WI38 (cell line): ENCODE measurements around the gene MAD1L1.
"Not testable (repeated sequence)": the region's sequence is repeated elsewhere in the genome, so short reads cannot be mapped to it uniquely, and the experiment has no call there.

Source experiments
- H3K4me3 ChIP-seq: 2 replicates; pipeline ENCODE4 v1.5.1; 2011; ENCODE audit warnings: low read depth, mild to moderate bottlenecking, control low read depth, low read length
- TF ChIP-seq, protein P1 (sequence below): IDR thresholded peaks from 2 replicates; pipeline ENCODE4 v1.5.1; 2012; ENCODE audit warnings: low read depth, mild to moderate bottlenecking, control low read depth, low read length

MAD1L1 gene

DNA sequence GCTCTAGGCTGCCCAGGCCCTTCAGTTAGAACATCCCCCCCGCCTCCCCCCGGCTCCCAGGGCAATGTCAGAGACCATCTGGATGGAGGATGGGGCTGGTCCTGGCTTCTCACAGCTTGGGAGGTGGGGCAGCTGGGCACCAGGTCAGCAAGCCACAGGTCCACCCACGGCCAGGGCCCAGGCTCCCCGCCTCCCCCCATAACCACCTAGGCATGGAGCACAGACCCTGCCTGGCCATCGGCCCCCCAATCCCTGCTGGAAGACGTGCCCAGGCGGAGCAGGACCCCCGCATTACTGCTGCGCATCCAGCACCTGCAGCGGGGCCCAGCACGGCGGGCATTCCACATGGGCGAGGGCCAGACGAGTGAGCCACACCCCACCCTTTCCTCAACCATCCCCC lies 393.0 kb downstream of the MAD1L1 start:
- TF ChIP-seq, protein P1, sequence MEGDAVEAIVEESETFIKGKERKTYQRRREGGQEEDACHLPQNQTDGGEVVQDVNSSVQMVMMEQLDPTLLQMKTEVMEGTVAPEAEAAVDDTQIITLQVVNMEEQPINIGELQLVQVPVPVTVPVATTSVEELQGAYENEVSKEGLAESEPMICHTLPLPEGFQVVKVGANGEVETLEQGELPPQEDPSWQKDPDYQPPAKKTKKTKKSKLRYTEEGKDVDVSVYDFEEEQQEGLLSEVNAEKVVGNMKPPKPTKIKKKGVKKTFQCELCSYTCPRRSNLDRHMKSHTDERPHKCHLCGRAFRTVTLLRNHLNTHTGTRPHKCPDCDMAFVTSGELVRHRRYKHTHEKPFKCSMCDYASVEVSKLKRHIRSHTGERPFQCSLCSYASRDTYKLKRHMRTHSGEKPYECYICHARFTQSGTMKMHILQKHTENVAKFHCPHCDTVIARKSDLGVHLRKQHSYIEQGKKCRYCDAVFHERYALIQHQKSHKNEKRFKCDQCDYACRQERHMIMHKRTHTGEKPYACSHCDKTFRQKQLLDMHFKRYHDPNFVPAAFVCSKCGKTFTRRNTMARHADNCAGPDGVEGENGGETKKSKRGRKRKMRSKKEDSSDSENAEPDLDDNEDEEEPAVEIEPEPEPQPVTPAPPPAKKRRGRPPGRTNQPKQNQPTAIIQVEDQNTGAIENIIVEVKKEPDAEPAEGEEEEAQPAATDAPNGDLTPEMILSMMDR, result no peak
- H3K4me3 ChIP-seq, result no peak overlapping the region

DNA sequence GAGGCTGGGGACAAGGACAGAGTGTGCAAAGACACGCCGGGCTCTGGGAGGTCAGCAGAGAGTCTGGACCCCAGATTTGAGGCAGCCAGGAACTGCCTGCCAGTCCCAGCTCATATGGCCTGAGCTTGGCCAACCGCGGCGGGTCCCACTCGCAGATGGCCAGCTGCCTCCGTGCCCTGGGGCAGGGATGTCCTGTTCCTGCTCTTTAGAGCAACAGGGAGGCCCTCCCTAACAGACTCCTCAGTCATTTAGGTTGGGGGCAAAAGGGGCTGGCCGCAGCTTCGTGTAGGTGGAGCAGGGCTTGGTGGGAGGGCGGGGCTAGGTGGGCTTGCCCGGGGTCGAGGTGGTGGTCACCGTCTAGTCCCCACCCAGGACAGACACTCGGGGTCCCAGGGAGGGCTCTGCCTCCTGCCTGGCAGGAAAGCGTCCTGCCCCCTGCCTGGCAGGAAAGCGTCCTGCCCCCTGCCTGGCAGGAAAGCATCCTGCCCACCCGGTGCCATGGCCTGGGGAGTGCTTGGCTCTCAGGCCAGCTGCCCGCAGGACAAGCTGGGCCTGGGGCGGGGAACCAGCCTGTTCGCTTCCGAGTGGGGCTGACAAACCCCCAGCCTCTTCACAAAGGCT lies 393.7 kb downstream of the MAD1L1 start:
- H3K4me3 ChIP-seq, result not testable (repeated sequence)

DNA sequence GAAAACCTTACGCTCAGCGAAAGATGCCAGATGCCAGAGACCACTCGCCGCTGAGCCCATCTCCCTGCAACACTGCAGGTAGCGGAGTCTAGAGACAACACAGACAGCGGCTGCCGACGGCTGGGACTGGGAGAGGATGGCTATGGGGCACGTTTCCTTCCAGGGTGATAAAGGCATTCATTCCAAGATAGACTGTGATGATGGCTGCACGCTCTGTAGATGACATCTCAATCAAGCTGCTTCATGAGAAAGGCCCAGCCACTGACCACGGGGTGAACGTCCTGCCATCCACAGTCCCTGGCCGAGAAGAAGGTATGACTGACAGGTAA lies 394.2 kb downstream of the MAD1L1 start:
- H3K4me3 ChIP-seq, result not testable (repeated sequence)

DNA sequence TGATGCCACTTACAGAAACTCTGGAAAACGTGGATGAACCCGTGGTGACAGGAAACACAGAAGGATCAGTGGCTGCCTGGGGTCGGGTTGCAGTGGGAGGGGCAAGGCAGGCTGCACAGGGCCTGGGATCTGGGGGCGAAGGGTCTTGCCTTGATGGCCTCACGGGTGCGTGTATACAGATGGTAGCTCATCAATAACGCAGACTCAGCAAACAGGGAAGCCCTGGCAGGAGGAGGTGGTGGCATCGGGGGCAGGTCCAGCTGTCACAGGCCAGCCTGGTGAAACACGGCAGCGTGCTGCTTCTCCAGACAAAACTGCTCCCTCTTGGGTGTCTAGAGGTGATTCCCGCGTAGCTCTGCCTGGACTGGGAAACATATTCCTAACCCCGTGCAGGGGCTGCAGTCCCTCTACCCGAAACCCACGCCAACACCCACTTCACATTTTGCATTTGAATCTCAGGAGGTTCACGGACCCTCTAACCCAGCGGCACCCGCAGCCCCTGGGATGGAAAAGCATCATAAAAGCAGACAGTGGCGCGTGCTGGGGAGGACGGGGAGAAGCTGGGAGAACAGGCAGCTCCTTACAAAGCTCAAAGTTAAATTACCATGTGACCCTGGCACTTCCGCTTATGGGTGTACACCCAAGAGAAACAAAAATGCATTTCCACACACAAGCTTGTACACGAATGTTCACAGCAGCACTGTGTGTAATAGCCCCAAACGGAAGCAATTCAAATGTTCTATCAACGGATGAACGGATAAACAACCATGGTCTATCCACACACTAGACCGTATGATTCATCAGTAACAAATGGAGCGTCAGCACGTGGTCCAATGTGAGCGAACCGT lies 394.8 kb downstream of the MAD1L1 start:
- not testable (repeated sequence) for H3K4me3 ChIP-seq

DNA sequence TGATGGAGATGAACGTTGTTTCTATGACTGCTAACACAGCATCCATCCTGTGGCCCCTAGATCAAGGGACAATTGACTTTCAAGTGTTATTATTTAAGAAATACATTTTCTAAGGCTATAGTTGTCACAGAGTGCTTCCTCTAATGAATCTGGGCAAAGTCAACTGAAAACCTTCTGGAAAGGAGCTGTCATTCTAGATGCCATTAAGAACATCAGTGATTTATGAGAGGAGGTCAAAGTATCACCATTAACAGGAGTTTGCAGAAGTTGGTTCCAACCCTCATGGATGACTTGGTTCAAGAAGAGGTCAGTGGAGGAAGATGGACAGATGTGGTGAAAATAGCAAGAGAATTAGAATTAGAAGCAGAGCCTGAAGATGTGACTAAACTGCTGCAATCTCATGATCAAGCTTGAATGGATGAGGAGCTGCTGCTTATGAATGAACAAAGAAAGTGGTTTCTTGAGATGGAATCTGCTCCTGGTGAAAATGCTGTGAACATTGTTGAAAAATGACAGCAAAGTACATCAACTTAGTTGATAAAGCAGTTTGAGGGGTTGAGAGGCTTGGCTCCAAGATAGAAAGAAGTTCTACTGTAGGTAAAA lies 400.7 kb downstream of the MAD1L1 start:
- H3K4me3 ChIP-seq, result not testable (repeated sequence)

DNA sequence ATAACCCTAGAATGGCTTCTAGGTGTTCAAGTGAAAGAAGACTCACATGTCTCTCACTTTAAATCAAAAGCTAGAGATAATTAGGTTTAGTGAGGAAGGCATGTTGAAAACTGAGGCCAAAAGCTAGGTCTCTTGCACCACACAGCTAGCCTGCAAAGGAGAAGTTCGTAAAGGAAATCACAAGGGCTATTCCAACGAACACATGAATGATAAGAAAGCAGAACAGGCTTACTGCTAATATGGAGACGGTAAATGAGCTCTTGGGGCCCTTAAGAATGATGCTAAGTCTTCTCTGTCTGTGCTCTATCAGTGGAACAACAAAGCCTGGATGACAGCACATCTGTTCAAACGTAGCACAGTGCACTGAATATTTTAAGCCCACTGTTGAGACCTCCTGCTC lies 401.3 kb downstream of the MAD1L1 start:
- H3K4me3 ChIP-seq, result not testable (repeated sequence)

DNA sequence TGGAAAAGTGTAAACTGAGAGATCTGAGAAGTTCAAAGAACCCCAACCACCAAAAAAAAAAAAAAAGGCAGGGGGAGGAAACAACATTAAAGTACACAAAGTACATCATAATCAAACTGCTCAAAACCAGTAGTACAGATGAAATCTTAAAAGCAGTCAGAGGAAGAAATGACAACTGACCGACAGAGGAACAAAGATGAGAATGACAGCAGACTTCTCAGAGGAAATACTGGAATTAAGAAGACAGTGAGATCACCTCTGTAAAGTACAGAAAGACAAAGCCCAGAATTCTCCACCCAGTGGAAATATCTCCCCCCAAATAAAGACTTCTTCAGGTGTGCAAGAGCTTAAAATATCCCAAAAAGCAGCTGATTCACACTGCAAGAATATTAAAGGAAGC lies 403.1 kb downstream of the MAD1L1 start:
- not testable (repeated sequence) for H3K4me3 ChIP-seq

DNA sequence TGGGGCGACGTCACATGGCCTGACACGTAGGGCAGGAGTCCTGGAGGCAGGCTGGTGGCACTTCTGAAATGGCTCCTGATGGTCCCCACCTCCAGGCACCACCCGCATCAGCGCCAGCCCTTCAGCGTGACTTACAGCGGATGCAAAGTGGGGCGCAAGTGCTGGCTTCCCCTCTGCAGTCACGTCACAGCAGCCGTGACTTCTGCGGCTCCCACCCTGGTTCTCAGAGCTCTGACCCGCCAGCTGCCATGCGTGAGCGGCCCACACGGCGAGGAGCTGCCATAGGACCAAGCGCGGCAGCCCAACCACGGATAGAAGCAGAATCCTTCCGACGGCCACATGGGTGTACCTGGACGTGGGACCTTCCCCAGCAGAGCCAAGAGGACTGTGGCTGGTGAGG lies 403.6 kb downstream of the MAD1L1 start:
- no peak overlapping the region for H3K4me3 ChIP-seq
- TF ChIP-seq, protein P1, result no peak

DNA sequence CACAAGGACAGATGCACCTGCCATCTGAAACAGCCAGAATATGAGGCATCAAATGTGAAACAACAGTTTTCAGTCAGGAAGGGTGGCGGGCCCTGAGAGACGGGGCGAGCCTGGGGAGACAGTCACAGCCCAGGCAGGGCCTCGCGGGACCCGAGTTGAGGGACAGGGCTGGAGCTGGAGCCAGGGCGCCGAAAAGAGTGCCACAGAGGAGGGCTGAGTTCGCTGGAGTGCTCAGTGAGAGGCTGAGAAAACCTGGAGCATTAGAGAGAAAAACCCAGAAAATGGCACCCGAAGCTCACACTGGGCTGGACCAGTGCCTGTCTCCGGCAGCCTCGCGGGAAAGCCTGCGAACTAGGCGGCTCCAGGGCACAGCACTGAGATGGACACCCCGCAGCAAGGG lies 404.6 kb downstream of the MAD1L1 start:
- H3K4me3 ChIP-seq, result not testable (repeated sequence)

DNA sequence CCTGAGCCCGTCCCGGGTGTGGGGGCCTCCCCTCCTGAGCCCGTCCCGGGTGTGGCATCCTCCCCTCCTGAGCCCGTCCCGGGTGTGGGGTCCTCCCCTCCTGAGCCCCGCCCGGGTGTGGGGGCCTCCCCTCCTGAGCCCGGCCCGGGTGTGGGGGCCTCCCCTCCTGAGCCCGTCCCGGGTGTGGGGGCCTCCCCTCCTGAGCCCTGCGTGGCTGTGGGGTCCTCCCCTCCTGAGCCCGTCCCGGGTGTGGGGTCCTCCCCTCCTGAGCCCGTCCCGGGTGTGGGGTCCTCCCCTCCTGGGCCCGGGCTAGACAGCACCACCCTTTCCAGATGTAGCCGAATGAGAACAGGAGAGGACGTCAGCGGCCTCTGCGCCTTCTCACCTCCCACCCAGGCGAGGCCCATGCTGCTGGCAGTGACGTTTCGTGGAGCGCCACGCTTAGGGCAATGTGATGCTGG lies 405.2 kb downstream of the MAD1L1 start:
- not testable (repeated sequence) for H3K4me3 ChIP-seq

DNA sequence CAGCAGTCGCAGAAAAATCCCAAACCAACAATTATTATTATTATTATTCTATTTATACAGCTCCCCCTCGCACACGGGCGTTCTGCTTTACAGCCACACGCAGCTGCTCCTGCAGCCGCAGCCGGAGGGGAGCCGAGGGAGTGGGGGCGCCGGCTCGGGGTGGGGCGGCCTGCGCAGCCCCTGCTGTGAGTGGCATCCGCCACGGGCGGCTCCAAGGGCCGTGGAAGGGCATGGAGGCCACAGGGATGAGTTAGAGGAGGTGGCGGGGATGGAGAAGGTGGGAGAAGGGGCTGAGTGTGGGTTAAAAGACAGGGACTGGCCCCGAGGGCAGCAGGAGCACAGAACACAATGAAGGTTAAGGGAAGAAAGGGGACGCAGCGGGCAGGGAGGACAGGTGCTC lies 405.8 kb downstream of the MAD1L1 start:
- not testable (repeated sequence) for H3K4me3 ChIP-seq

DNA sequence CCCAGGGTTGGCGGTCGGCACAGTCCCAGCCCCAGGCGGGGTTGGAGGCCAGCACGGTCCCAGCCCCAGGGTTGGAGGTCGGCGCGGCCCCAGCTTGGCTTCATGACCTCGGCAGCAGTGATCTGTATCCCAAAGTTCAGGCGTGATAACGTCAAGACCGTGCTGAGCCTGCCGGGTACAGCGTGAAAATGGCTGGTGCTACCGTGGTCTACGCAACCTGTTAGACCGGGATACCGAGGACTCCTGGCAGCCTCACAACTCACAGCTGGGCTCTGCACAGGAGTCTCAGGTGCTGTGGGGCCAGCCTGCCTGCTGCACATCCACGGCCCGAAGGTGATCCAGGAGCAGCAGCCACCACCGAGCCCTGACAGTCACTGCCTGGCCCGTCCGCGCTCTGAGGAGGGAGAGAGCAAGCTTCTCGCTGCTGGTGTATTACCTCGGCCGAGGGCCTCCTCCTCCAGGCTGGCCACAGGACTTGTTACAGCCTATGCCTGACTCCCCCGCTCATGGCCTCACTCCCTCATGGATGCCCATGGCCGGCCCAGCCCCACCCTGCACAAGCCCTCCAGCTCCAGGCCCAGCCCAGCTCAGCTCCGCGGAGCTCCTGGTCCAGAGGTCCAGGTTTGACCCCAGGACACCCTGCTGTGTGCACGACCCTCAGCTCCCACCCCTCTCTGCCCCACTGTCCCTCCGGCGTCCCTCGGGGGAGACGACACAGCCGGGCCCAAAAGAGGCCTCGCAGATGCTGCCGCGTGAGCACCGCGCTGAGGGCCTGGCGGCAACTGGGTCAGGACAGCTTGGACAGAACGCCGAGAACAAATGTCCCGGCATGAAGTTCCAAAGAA lies 406.6 kb downstream of the MAD1L1 start:
- H3K4me3 ChIP-seq, result no peak overlapping the region
- TF ChIP-seq, protein P1, result no peak

DNA sequence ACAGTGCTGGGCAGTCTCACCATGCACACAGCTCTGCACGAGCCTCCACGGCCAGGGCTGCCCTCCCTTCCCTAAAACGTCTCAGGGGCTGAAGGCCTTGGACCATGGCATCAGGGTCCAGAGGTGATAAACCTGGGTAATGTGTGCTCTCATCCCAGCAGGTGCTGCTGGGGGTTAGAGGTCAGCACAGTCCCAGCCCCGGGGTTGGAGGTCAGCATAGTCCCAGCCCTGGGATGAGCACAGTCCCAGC lies 407.2 kb downstream of the MAD1L1 start:
- H3K4me3 ChIP-seq, result not testable (repeated sequence)

DNA sequence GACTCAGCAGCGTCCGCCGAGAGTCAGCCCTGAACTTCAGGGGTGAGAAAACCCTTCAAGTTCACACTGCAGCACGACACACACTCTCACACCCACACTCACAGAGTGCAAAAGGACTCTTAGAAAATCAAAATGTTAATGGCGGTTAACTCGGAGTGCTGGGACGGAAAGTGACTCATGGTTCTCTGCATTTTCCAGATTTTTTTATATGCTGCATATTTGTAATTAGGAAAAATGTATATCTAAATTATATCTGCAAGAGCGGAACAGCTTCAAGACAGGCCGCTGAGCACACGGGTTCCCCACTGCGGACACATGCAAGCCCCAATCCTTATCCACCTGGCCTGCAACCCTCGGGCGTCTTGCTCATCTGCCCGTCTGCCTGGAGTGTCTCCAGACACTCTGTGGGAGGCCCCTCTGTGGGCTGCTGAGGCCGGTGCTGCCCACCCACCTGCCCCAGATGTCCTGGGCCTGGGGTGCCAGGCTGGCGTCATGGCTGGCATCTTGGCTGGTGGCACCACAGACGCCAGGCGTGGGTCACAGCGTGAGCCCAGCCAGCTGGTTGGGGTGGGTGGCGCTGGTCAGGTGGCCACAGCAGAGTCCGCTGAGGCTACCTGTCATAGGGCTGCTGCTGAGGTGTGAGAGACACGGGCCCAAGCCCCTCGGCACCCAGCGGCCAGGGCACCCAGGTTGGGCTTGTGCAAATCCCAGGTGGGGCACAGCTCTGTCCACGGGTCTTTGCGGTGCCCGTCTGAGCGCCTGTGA lies 407.7 kb downstream of the MAD1L1 start:
- not testable (repeated sequence) for H3K4me3 ChIP-seq

DNA sequence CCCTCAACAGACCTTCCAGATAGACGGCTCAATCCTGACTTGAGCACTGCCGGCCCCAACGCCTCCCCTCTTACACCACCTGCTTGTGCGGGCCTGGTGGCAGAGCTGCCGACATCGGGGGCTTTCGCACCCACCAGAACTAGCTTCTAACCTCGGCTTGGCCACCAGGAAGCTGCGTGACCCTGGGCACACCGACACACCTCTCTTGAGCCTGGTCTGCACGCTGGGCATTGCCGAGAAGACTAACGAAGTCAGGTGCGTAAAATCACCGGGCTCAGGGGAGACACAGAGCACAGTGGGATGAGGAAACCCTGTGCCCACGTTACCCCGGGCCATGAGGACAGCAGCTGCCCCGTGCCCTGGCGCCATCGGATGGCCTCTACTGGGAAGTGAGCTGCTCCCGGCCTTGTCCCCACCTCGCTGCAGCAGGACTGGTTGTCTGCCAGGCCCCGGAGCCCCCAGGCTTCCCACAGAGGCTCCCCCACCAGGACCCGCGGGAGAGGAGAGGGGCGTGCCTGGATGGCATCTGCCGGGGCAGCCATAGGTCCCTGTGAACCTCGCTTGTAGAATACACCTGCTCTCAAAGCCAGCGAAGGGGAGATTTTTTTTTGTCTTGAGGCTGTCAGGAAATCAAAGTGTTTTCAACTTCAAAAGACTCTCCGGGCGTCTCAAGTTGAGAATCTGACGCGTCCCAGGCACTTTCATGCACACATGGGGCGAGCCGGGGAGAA lies 408.4 kb downstream of the MAD1L1 start:
- H3K4me3 ChIP-seq, result not testable (repeated sequence)
